ENCODE results near the gene CNTNAP2. TPM values are rescaled to one million over a fixed set of nuclear protein-coding genes. Genes with fewer than 3 reads are reported as not detected.

The CNTNAP2 gene
- total and polyA plus RNA-seq, 8 donors: 0.09 to 1.1 (median 0.38) TPM

DNA sequence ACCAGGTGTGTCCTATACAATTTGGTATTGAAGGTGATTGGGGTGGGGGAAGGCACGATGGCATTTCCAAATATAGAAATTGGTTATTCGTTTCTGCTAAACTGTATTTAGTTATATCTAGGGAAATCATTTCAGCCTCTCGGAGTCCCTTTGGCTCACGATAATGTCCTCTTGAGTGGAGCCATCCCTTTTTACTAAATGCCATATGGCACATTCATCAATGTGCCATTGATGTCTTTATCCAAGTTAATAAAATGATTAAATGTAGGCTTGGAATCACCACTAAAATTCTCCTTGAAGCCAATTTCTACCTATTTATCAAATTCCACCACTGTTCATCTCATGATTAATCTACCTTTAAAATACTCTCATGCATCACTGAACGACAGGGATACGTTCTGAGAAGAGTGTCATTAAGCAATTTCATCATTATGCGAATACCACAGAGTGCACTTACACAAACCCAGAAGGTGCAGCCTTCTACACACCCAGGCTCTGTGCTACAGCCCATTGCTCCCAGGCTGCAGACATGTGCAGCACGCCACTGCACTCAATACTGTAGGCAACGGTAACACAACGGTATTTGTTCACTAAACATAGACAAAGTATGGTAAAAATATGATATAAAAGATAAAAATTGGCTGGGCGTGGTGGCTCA, 2254.8 kb downstream of the CNTNAP2 start:
- TF ChIP-seq, protein P1, sequence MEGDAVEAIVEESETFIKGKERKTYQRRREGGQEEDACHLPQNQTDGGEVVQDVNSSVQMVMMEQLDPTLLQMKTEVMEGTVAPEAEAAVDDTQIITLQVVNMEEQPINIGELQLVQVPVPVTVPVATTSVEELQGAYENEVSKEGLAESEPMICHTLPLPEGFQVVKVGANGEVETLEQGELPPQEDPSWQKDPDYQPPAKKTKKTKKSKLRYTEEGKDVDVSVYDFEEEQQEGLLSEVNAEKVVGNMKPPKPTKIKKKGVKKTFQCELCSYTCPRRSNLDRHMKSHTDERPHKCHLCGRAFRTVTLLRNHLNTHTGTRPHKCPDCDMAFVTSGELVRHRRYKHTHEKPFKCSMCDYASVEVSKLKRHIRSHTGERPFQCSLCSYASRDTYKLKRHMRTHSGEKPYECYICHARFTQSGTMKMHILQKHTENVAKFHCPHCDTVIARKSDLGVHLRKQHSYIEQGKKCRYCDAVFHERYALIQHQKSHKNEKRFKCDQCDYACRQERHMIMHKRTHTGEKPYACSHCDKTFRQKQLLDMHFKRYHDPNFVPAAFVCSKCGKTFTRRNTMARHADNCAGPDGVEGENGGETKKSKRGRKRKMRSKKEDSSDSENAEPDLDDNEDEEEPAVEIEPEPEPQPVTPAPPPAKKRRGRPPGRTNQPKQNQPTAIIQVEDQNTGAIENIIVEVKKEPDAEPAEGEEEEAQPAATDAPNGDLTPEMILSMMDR (IDR thresholded peaks at IDR 0.05): no peak
- intact Hi-C loops (cut with DNase I): no loop called here
- ATAC-seq (no peak), FAIRE-seq (no peak), DNase-seq (no peak)
- 79% methylated on average over 11 of the region's 11 CpGs for WGBS, 2 donors
- Histone ChIP-seq H3K4me3 (no peak overlapping the region), H3K4me1 (no peaks in the 10 kb centered on the region), H3K27me3 (no peaks in the 10 kb centered on the region), H3K36me3 (no peaks in the 10 kb centered on the region), H3K9me3 (no peaks in the 10 kb centered on the region), H3K27ac (no peak overlapping the region)

GRCh38 chr7:148374396-148375259, 2258.0 kb downstream of the CNTNAP2 start:
- Histone ChIP-seq H3K36me3 (no peaks in the 10 kb centered on the region), H3K4me3 (no peak overlapping the region), H3K9me3 (no peaks in the 10 kb centered on the region), H3K4me1 (no peaks in the 10 kb centered on the region), H3K27me3 (no peaks in the 10 kb centered on the region), H3K27ac (no peak overlapping the region)
- no peak for DNase-seq
- no peak for ATAC-seq
- FAIRE-seq: no peak
- 73% methylated on average over 7 of the region's 7 CpGs for WGBS, 2 donors
- intact Hi-C loops (cut with DNase I): no loop called here
- TF ChIP-seq, protein P1 (IDR thresholded peaks at IDR 0.05): no peak

DNA sequence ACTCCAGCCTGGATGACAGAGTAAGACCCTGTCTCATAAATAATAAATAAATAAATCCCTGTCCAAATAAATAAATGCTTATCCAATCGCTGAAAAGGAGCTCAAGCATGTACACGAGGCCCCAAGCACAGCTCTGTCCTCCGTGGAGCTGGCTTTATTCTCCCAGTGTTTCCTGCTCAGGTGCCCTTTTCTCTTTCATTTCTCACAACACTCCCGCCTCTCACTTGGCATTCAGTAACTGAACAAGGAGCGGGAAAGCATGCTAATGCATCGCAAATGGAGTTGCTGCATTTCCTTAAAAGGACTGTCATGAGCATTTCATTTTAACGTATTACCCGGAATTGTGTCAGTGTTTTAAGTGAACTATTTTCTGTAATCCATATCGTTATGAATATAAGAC, 2263.1 kb downstream of the CNTNAP2 start:
- H3K4me3 ChIP-seq: no peak overlapping the region
- no peaks in the 10 kb centered on the region for H3K27me3 ChIP-seq
- 63 to 66% methylated on average over 9 of the region's 9 CpGs for WGBS, 2 donors
- TF ChIP-seq, protein P1 (IDR thresholded peaks at IDR 0.05): no peak
- H3K27ac ChIP-seq: no peak overlapping the region
- no peaks in the 10 kb centered on the region for H3K36me3 ChIP-seq
- FAIRE-seq (no peak), DNase-seq (no peak), ATAC-seq (no peak)
- H3K4me1 ChIP-seq: no peaks in the 10 kb centered on the region
- intact Hi-C loops (cut with DNase I): no loop called here
- no peaks in the 10 kb centered on the region for H3K9me3 ChIP-seq

DNA sequence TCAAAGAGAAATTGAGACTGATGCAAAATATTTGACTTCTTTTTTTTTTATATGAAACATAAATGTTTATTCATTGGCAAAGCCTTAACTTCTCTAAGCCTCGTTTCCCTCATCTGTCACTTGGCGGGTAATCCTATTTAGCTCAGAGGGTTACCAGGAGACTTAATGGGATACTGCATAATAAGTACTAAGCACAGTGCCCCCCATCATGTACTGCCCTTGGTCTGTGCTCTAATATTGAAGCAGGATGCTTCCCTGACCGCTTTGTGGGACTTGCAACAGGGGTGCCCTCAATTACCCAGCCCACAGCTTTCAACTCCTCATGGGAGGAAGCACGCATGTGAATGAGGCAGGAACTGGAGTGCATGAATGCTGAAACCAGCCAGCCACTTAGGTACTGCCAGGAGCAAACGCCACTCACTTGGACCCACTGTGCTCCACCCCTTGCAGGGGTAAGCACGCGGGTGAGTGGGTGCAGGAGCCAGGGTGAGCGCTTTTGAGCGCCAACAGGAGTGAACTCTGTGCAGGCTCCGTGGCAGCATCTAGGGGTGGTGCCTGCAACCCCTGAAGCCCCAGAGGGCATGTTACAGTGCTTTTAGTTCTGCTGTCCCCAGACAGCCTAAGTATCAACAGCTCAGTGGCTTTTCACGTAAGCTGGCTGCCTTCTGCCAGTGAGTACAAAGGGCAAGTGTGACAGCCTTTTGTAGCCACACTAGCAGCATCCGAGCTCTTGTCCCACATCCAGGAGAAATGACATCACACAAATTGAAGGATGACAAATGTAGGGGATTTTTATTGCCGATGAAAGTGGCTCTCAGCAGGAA, 2264.2 kb downstream of the CNTNAP2 start:
- DNase-seq: no peak
- ATAC-seq: no peak
- 71 to 80% methylated on average over 13 of the region's 13 CpGs for WGBS, 2 donors
- no peaks in the 10 kb centered on the region for H3K9me3 ChIP-seq
- no peak for FAIRE-seq
- H3K4me3 ChIP-seq: no peak overlapping the region
- H3K27ac ChIP-seq: no peak overlapping the region
- H3K36me3 ChIP-seq: no peaks in the 10 kb centered on the region
- intact Hi-C loops (cut with DNase I): no loop called here
- H3K27me3 ChIP-seq: no peaks in the 10 kb centered on the region
- no peaks in the 10 kb centered on the region for H3K4me1 ChIP-seq
- TF ChIP-seq, protein P1 (IDR thresholded peaks at IDR 0.05): no peak
